ENCODE measurements around the gene MUC20.
"Not testable (repeated sequence)": the region's sequence is repeated elsewhere in the genome, so short reads cannot be mapped to it uniquely, and the experiment has no call there.

Gene MUC20

GRCh38 chr3:195690951-195691350, 29.8 kb upstream of the MUC20 start:
- H3K27ac ChIP-seq = no peak overlapping the region
- TF ChIP-seq ZFX (IDR thresholded peaks at IDR 0.05) (no peak), CTCF (conservative IDR thresholded peaks at IDR 0.05) (no peak)

GRCh38 chr3:195691596-195692353, 29.0 kb upstream of the MUC20 start:
- H3K27ac ChIP-seq = not testable (repeated sequence)

- TF ChIP-seq ZFX (IDR thresholded peaks at IDR 0.05) = no peak
- TF ChIP-seq CTCF (conservative IDR thresholded peaks at IDR 0.05) = no peak
- no peak overlapping the region for H3K27ac ChIP-seq
These were observed 28.5 kb upstream of the MUC20 start for GRCh38 chr3:195692354-195692685.

- no peak overlapping the region for H3K27ac ChIP-seq
- TF ChIP-seq ZFX (IDR thresholded peaks at IDR 0.05) = no peak
- no peak for TF ChIP-seq CTCF (conservative IDR thresholded peaks at IDR 0.05)
These were observed 27.9 kb upstream of the MUC20 start for GRCh38 chr3:195692781-195693427.

- no peak for TF ChIP-seq CTCF (conservative IDR thresholded peaks at IDR 0.05)
- TF ChIP-seq ZFX (IDR thresholded peaks at IDR 0.05) = no peak
These were observed 27.2 kb upstream of the MUC20 start for GRCh38 chr3:195693428-195694216.

GRCh38 chr3:195694217-195695076, 26.3 kb upstream of the MUC20 start:
- H3K27ac ChIP-seq = not testable (repeated sequence)

More at GRCh38 chr3:195693428-195694216, 27.2 kb upstream of the MUC20 start:
- H3K27ac ChIP-seq = no peak overlapping the region

GRCh38 chr3:195696632-195697278, 24.0 kb upstream of the MUC20 start:
- H3K27ac ChIP-seq = no peak overlapping the region
- TF ChIP-seq CTCF (conservative IDR thresholded peaks at IDR 0.05) (no peak), ZFX (IDR thresholded peaks at IDR 0.05) (no peak)
